MM.1S (cell line): ENCODE measurements around the gene ZNF454.

Experiments used
- DNase-seq: peaks from one replicate; pipeline ENCODE4 v3.0.0-alpha.2; 2015
- H2AFZ ChIP-seq: fragments of 300-600 bp; sonication (generic); 2 replicates; pipeline ENCODE4 v1.6.0; 2016; ENCODE audit warnings: antibody characterized with exemption, low read length
- H3F3A ChIP-seq: fragments of 300-600 bp; sonication (generic); 2 replicates; pipeline ENCODE4 v1.6.1; 2016; ENCODE audit warnings: mild to moderate bottlenecking, antibody characterized with exemption, low read length, moderate library complexity, mixed read lengths; ENCODE audit not compliant: insufficient read depth
- H3K27ac ChIP-seq: fragments of 300-600 bp; sonication (generic); 2 replicates; pipeline ENCODE4 v1.5.1; 2016; ENCODE audit warnings: mild to moderate bottlenecking, low read length
- H3K27me3 ChIP-seq: fragments of 300-600 bp; sonication (generic); replicated peaks from 2 replicates; pipeline ENCODE4 v1.6.0; 2016; ENCODE audit warnings: low read length; ENCODE audit not compliant: insufficient read depth
- H3K36me3 ChIP-seq: fragments of 300-600 bp; sonication (generic); replicated peaks from 2 replicates; pipeline ENCODE4 v1.6.1; 2016; ENCODE audit warnings: mild to moderate bottlenecking, low read length, mixed read lengths; ENCODE audit not compliant: insufficient read depth
- H3K4me1 ChIP-seq: fragments of 300-600 bp; sonication (generic); 2 replicates; pipeline ENCODE4 v1.6.1; 2016; ENCODE audit warnings: low read length, mixed read lengths
- H3K4me2 ChIP-seq: fragments of 300-600 bp; sonication (generic); 2 replicates; pipeline ENCODE4 v1.6.0; 2016; ENCODE audit warnings: low read depth, low read length
- H3K4me3 ChIP-seq: fragments of 300-600 bp; sonication (generic); 2 replicates; pipeline ENCODE4 v1.5.1; 2016; ENCODE audit warnings: low read length, mixed read lengths
- H3K79me2 ChIP-seq: fragments of 300-600 bp; sonication (generic); 2 replicates; pipeline ENCODE4 v1.6.1; 2016; ENCODE audit warnings: mixed run types, low read length, mixed read lengths
- H3K9ac ChIP-seq: fragments of 300-600 bp; sonication (generic); 2 replicates; pipeline ENCODE4 v1.6.1; 2016; ENCODE audit warnings: low read length, mixed read lengths
- H3K9me2 ChIP-seq: fragments of 300-600 bp; sonication (generic); replicated peaks from 2 replicates; pipeline ENCODE4 v1.6.1; 2016; ENCODE audit warnings: mild to moderate bottlenecking, low read length, mixed read lengths; ENCODE audit not compliant: insufficient read depth
- H3K9me3 ChIP-seq: fragments of 300-600 bp; sonication (generic); replicated peaks from 2 replicates; pipeline ENCODE4 v1.6.1; 2016; ENCODE audit warnings: mild to moderate bottlenecking, low read length, mixed read lengths; ENCODE audit not compliant: insufficient read depth
- H4K20me1 ChIP-seq: fragments of 300-600 bp; sonication (generic); 2 replicates; pipeline ENCODE4 v1.6.1; 2016; ENCODE audit warnings: mild to moderate bottlenecking, low read length, moderate library complexity, mixed read lengths; ENCODE audit not compliant: insufficient read depth
- CTCF ChIP-seq: fragments of 300-600 bp; sonication (generic); IDR thresholded peaks from 2 replicates; pipeline ENCODE4 v1.5.1; 2016; ENCODE audit warnings: antibody characterized with exemption, low read length, mixed read lengths
- EZH2 ChIP-seq: fragments of 300-600 bp; sonication (generic); optimal IDR thresholded peaks from 2 replicates; pipeline ENCODE3; 2017; ENCODE audit warnings: low read depth, mild to moderate bottlenecking, antibody characterized with exemption, low read length, mixed read lengths
- EZH2phosphoT487 ChIP-seq: fragments of 300-600 bp; sonication (generic); IDR thresholded peaks from 2 replicates; pipeline ENCODE4 v1.6.1; 2018; ENCODE audit warnings: antibody characterized with exemption, low read length

The ZNF454 gene

GRCh38 chr5:178994580-178995340, 53.8 kb downstream of the ZNF454 start, which contains the start of gene GRM6:
TSS of gene GRM6 (minus strand) at chr5:178995320. CDS start at chr5:178994944, 376 bp downstream.
- no peak for DNase-seq
- Histone ChIP-seq H3F3A (no peaks in the 10 kb centered on the region), H2AFZ (no peak within 1 kb of the TSS), H3K36me3 (no peaks in the 10 kb centered on the region), H3K4me1 (no peaks in the 10 kb centered on the region), H3K27ac (no peak within 1 kb of the TSS), H3K9me3 (no peaks in the 10 kb centered on the region), H3K79me2 (no peaks in the 10 kb centered on the region), H3K9ac (no peak within 1 kb of the TSS), H3K9me2 (no peaks in the 10 kb centered on the region), H3K4me3 (no peak within 1 kb of the TSS), H4K20me1 (no peaks in the 10 kb centered on the region), H3K27me3 (no peaks in the 10 kb centered on the region), H3K4me2 (no peak within 1 kb of the TSS)
- TF ChIP-seq CTCF = no peak
- TF ChIP-seq EZH2phosphoT487 = no peak
- no peak for TF ChIP-seq EZH2

GRCh38 chr5:178995341-178995690, 54.3 kb downstream of the ZNF454 start:
- H3K27ac ChIP-seq = no peak overlapping the region
- no peak for TF ChIP-seq CTCF
- no peak for TF ChIP-seq EZH2phosphoT487
- no peak for TF ChIP-seq EZH2
- no peak overlapping the region for H2AFZ ChIP-seq
- H3K4me2 ChIP-seq = no peak overlapping the region
- H3K9me3 ChIP-seq = no peaks in the 10 kb centered on the region
- H3K79me2 ChIP-seq = no peaks in the 10 kb centered on the region
- DNase-seq = no peak
- no peaks in the 10 kb centered on the region for H3K27me3 ChIP-seq
- H3K9me2 ChIP-seq = no peaks in the 10 kb centered on the region
- no peaks in the 10 kb centered on the region for H3K4me1 ChIP-seq
- no peaks in the 10 kb centered on the region for H3F3A ChIP-seq
- no peak overlapping the region for H3K9ac ChIP-seq
- no peak overlapping the region for H3K4me3 ChIP-seq
- H3K36me3 ChIP-seq = no peaks in the 10 kb centered on the region
- H4K20me1 ChIP-seq = no peaks in the 10 kb centered on the region

GRCh38 chr5:178996156-178996555, 55.2 kb downstream of the ZNF454 start:
- Histone ChIP-seq H3K4me1 (no peaks in the 10 kb centered on the region), H4K20me1 (no peaks in the 10 kb centered on the region), H3K9ac (no peak overlapping the region), H3K4me3 (no peak overlapping the region), H3K27me3 (no peaks in the 10 kb centered on the region), H3K79me2 (no peaks in the 10 kb centered on the region), H3K27ac (no peak overlapping the region), H2AFZ (no peak overlapping the region), H3K9me3 (no peaks in the 10 kb centered on the region), H3K4me2 (no peak overlapping the region), H3K36me3 (no peaks in the 10 kb centered on the region), H3F3A (no peaks in the 10 kb centered on the region), H3K9me2 (no peaks in the 10 kb centered on the region)
- no peak for TF ChIP-seq EZH2phosphoT487
- no peak for TF ChIP-seq EZH2
- TF ChIP-seq CTCF = no peak
- no peak for DNase-seq
